HEK293 (cell line): Measurements from ENCODE around the gene ADCYAP1R1.

Experiments used
- CTCF ChIA-PET: fragments of 350-600 bp; formaldehyde crosslinking; extraction: SDS; loops from one replicate; lab custom pipeline; 2021; ENCODE audit warnings: antibody characterized with exemption; lab: Yijun Ruan, JAX
- POLR2A ChIA-PET: fragments of 300-600 bp; formaldehyde crosslinking; extraction: SDS; loops from one replicate; lab custom pipeline; 2020; ENCODE audit warnings: antibody characterized with exemption, inconsistent platforms; lab: Yijun Ruan, JAX
- H3K27ac ChIP-seq: fragments of 200-500 bp; sonication (Bioruptor generic); 2 replicates; pipeline ENCODE4 v1.5.1; 2014; ENCODE audit warnings: low read depth, low read length, control low read depth, inconsistent platforms; ENCODE audit errors: extremely low read depth
- H3K36me3 ChIP-seq, 2 experiments: fragments of 200-500 bp in 1 of 2; sonication (Bioruptor generic) in 1 of 2; 1 replicate in 1 of 2; 2 replicates in 1 of 2; pipeline ENCODE4 v1.5.1; 2014 to 2017; ENCODE audit warnings: inconsistent platforms in 2 of 2, low read length in 2 of 2; ENCODE audit not compliant: control insufficient read depth in 2 of 2, insufficient read depth in 1 of 2
- H3K4me1 ChIP-seq: fragments of 200-500 bp; sonication (Bioruptor generic); 2 replicates; pipeline ENCODE4 v1.5.1; 2014; ENCODE audit warnings: mild to moderate bottlenecking, low read length, inconsistent platforms; ENCODE audit not compliant: control insufficient read depth, insufficient read depth
- H3K4me3 ChIP-seq: 2 replicates; pipeline ENCODE4 v1.5.1; 2011; ENCODE audit warnings: low read depth, mild to moderate bottlenecking, control low read depth, low read length, moderate library complexity
- H3K9me3 ChIP-seq: fragments of 200-500 bp; sonication (Bioruptor generic); 2 replicates; pipeline ENCODE4 v1.5.1; 2014; ENCODE audit warnings: low read depth, low read length, inconsistent platforms; ENCODE audit not compliant: control insufficient read depth, insufficient read depth
- MEIS1 ChIP-seq: sonication (generic); formaldehyde crosslinking; IDR thresholded peaks from 2 replicates; pipeline ENCODE4 v1.8.1; 2022; ENCODE audit warnings: missing genetic modification reagents, mild to moderate bottlenecking, borderline replicate concordance
- WT1 ChIP-seq: fragments of 450-650 bp; formaldehyde crosslinking; IDR thresholded peaks from 2 replicates; pipeline ENCODE4 v1.5.1; 2016; ENCODE audit warnings: missing biosample characterization, missing genetic modification characterization
- YY1 ChIP-seq: fragments of 450-650 bp; formaldehyde crosslinking; IDR thresholded peaks from 2 replicates; pipeline ENCODE4 v1.5.1; 2018; ENCODE audit warnings: missing biosample characterization, missing genetic modification characterization
- ZBTB1 ChIP-seq: fragments of 450-650 bp; formaldehyde crosslinking; IDR thresholded peaks from 2 replicates; pipeline ENCODE4 v1.5.1; 2016; ENCODE audit warnings: missing biosample characterization, missing genetic modification characterization
- ZNF48 ChIP-seq: fragments of 450-650 bp; formaldehyde crosslinking; IDR thresholded peaks from 2 replicates; pipeline ENCODE4 v1.5.1; 2016; ENCODE audit warnings: missing biosample characterization, missing genetic modification characterization
- ZNF518A ChIP-seq: fragments of 450-650 bp; formaldehyde crosslinking; conservative IDR thresholded peaks from 2 replicates; pipeline ENCODE4 v1.5.1; 2016; ENCODE audit warnings: low read depth, missing biosample characterization, missing genetic modification characterization
- ZNF623 ChIP-seq: fragments of 450-650 bp; formaldehyde crosslinking; IDR thresholded peaks from 2 replicates; pipeline ENCODE4 v1.5.1; 2016; ENCODE audit warnings: missing biosample characterization, missing genetic modification characterization
- ZNF677 ChIP-seq: fragments of 450-650 bp; IDR thresholded peaks from 2 replicates; pipeline ENCODE4 v1.5.0; 2018; ENCODE audit warnings: missing biosample characterization, mild to moderate bottlenecking, missing genetic modification characterization, moderate library complexity
- ZNF701 ChIP-seq: fragments of 450-650 bp; formaldehyde crosslinking; IDR thresholded peaks from 2 replicates; pipeline ENCODE4 v1.5.1; 2016; ENCODE audit warnings: missing biosample characterization, missing genetic modification characterization
- ZNF707 ChIP-seq: fragments of 450-650 bp; formaldehyde crosslinking; IDR thresholded peaks from 2 replicates; pipeline ENCODE4 v1.5.1; 2016; ENCODE audit warnings: missing biosample characterization, missing genetic modification characterization
- ZNF76 ChIP-seq: fragments of 450-650 bp; formaldehyde crosslinking; IDR thresholded peaks from 2 replicates; pipeline ENCODE4; 2016; ENCODE audit warnings: low read depth, missing biosample characterization, missing genetic modification characterization, borderline replicate concordance
- ZXDB ChIP-seq: fragments of 450-650 bp; formaldehyde crosslinking; IDR thresholded peaks from 2 replicates; pipeline ENCODE4 v1.5.1; 2016; ENCODE audit warnings: missing biosample characterization, missing genetic modification characterization
- TF ChIP-seq, protein P1 (sequence below): fragments of 450-650 bp; formaldehyde crosslinking; IDR thresholded peaks from 2 replicates; pipeline ENCODE4 v1.5.1; 2016; ENCODE audit warnings: missing biosample characterization, missing genetic modification characterization, borderline replicate concordance
- TF ChIP-seq, protein P2 (sequence below): fragments of 450-650 bp; formaldehyde crosslinking; IDR thresholded peaks from 2 replicates; pipeline ENCODE4 v1.5.1; 2016; ENCODE audit warnings: missing biosample characterization, missing genetic modification characterization, low read depth

The ADCYAP1R1 gene

GRCh38 chr7:31083210-31083786, 31.2 kb downstream of the ADCYAP1R1 start:
- Histone ChIP-seq H3K4me1 (no peaks in the 10 kb centered on the region), H3K4me3 (no peak overlapping the region), H3K27ac (no peak overlapping the region)
- ChIA-PET CTCF (interaction anchor here (0.8 kb wide), 2 partner anchors 21 to 145 kb away, joined by 3 to 4 read pairs; no protein-coding TSS in a partner anchor), POLR2A (no interaction called here)
- TF ChIP-seq MEIS1 (CRISPR knock-in tag) (no peak), ZXDB (tag by site-specific recombination) (no peak), ZNF48 (tag by site-specific recombination) (no peak), ZNF518A (tag by site-specific recombination) (no peak), ZBTB1 (no peak), ZNF701 (tag by site-specific recombination) (no peak), ZNF677 (no peak)
- TF ChIP-seq, protein P1, sequence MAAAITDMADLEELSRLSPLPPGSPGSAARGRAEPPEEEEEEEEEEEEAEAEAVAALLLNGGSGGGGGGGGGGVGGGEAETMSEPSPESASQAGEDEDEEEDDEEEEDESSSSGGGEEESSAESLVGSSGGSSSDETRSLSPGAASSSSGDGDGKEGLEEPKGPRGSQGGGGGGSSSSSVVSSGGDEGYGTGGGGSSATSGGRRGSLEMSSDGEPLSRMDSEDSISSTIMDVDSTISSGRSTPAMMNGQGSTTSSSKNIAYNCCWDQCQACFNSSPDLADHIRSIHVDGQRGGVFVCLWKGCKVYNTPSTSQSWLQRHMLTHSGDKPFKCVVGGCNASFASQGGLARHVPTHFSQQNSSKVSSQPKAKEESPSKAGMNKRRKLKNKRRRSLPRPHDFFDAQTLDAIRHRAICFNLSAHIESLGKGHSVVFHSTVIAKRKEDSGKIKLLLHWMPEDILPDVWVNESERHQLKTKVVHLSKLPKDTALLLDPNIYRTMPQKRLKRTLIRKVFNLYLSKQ (tag by site-specific recombination): no peak
- TF ChIP-seq, all 188 proteins: peak for 0
- Histone ChIP-seq H3K36me3 (no peaks in the 10 kb centered on the region), H3K9me3 (no peaks in the 10 kb centered on the region)

- ChIA-PET POLR2A (no interaction called here), CTCF (interaction anchor here (0.7 kb wide), 1 partner anchor 545 kb away, joined by 3 read pairs; no protein-coding TSS in a partner anchor)
- Histone ChIP-seq H3K4me1 (no peaks in the 10 kb centered on the region), H3K27ac (no peak overlapping the region), H3K4me3 (no peak overlapping the region), H3K36me3 (no peaks in the 10 kb centered on the region), H3K9me3 (no peaks in the 10 kb centered on the region)
- TF ChIP-seq YY1 (tag by site-specific recombination) (no peak), ZNF707 (tag by site-specific recombination) (no peak), ZNF76 (tag by site-specific recombination) (no peak)
- TF ChIP-seq, protein P2, sequence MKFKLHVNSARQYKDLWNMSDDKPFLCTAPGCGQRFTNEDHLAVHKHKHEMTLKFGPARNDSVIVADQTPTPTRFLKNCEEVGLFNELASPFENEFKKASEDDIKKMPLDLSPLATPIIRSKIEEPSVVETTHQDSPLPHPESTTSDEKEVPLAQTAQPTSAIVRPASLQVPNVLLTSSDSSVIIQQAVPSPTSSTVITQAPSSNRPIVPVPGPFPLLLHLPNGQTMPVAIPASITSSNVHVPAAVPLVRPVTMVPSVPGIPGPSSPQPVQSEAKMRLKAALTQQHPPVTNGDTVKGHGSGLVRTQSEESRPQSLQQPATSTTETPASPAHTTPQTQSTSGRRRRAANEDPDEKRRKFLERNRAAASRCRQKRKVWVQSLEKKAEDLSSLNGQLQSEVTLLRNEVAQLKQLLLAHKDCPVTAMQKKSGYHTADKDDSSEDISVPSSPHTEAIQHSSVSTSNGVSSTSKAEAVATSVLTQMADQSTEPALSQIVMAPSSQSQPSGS (tag by site-specific recombination): no peak
Measured at GRCh38 chr7:31084226-31084625, 32.1 kb downstream of the ADCYAP1R1 start.

- Histone ChIP-seq H3K9me3 (no peaks in the 10 kb centered on the region), H3K4me1 (no peaks in the 10 kb centered on the region), H3K27ac (no peak overlapping the region), H3K36me3 (no peaks in the 10 kb centered on the region), H3K4me3 (no peak overlapping the region)
- TF ChIP-seq WT1 (tag by site-specific recombination): no peak
- peak; percentile 19; the same call in 1 of the 2 replicates for TF ChIP-seq ZNF623 (tag by site-specific recombination)
- CTCF ChIA-PET: interaction anchor here (1.2 kb wide), 1 partner anchor 35 kb away, joined by 3 read pairs; no protein-coding TSS in a partner anchor
- POLR2A ChIA-PET: no interaction called here
Measured at GRCh38 chr7:31087351-31087750, 35.2 kb downstream of the ADCYAP1R1 start.
